GM21360 (cell line): ENCODE results near the gene ST3GAL3.
"Not testable (repeated sequence)": the region's sequence is repeated elsewhere in the genome, so short reads cannot be mapped to it uniquely, and the experiment has no call there.

Experiments
- ATAC-seq: cut with Tn5 transposase; IDR thresholded peaks from one replicate; pipeline ENCODE4 v1.9.1; 2021; ENCODE audit warnings: mild to moderate bottlenecking, moderate library complexity; ENCODE audit not compliant: unreplicated experiment

Gene ST3GAL3

GRCh38 chr1:43753422-43753821 is 46.1 kb downstream of the ST3GAL3 start:
- ATAC-seq: no peak

GRCh38 chr1:43754892-43755291 is 47.6 kb downstream of the ST3GAL3 start:
- no peak for ATAC-seq

GRCh38 chr1:43757343-43758053 is 50.2 kb downstream of the ST3GAL3 start:
- ATAC-seq: no peak

- ATAC-seq: no peak
These were observed 53.5 kb downstream of the ST3GAL3 start for GRCh38 chr1:43760745-43761317.

- no peak for ATAC-seq
These were observed 56.2 kb downstream of the ST3GAL3 start for GRCh38 chr1:43763497-43763973.

GRCh38 chr1:43764581-43764980 is 57.2 kb downstream of the ST3GAL3 start:
- ATAC-seq: no peak

- no peak for ATAC-seq
These were observed 58.9 kb downstream of the ST3GAL3 start for GRCh38 chr1:43766086-43766784.

- no peak for ATAC-seq
These were observed 59.6 kb downstream of the ST3GAL3 start for GRCh38 chr1:43766818-43767525.

- ATAC-seq: no peak
These were observed 60.8 kb downstream of the ST3GAL3 start for GRCh38 chr1:43768168-43768567.

GRCh38 chr1:43769350-43769908 is 62.1 kb downstream of the ST3GAL3 start:
- ATAC-seq: no peak

- no peak for ATAC-seq
These were observed 62.8 kb downstream of the ST3GAL3 start for GRCh38 chr1:43770111-43770510.

GRCh38 chr1:43772978-43773377 is 65.6 kb downstream of the ST3GAL3 start:
- no peak for ATAC-seq

GRCh38 chr1:43773821-43774220 is 66.5 kb downstream of the ST3GAL3 start:
- ATAC-seq: no peak

GRCh38 chr1:43774359-43774758 is 67.0 kb downstream of the ST3GAL3 start:
- ATAC-seq: no peak

GRCh38 chr1:43776043-43776761 is 68.9 kb downstream of the ST3GAL3 start:
- no peak for ATAC-seq

- not testable (repeated sequence) for ATAC-seq
These were observed 70.6 kb downstream of the ST3GAL3 start for GRCh38 chr1:43777916-43778315.

- ATAC-seq: no peak
These were observed 71.9 kb downstream of the ST3GAL3 start for GRCh38 chr1:43779266-43779665.

GRCh38 chr1:43779805-43780403 is 72.6 kb downstream of the ST3GAL3 start:
- no peak for ATAC-seq

- ATAC-seq: no peak
These were observed 74.2 kb downstream of the ST3GAL3 start for GRCh38 chr1:43781574-43781973.

GRCh38 chr1:43783096-43783670 is 75.8 kb downstream of the ST3GAL3 start:
- ATAC-seq: no peak
